ENCODE data around the gene ATG13. TPM values are rescaled to one million over a fixed set of nuclear protein-coding genes. Genes with fewer than 3 reads are reported as not detected.

Gene ATG13
- total RNA-seq, 2 experiments from 2014 or later = 46.4 to 53.2 TPM

DNA sequence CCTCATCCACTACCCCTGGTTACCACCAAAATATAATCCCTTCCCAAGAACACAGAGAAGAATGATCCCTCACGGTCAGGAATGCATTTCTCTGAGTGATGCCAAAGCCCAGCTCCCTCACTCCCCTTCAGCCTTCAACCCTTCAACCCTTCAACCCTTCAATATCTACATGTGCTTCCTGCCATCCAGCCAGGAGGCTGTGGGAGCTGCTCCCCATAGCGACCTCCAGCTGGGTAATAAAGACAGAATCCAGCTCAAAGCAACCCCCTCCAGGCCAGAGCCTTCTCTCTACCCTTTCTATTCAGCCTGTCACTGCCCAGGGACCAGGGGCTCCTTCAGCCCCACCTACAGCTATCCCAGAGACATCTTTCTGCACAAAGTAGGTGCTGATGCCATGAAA lies 80.4 kb downstream of the ATG13 start:
- H3K79me2 ChIP-seq (ENCODE audit: insufficient read depth, low read depth, low read length) = peaks cover 33% of the 10 kb centered on the region
- H3K27ac ChIP-seq (ENCODE audit: low read depth, low read length, poor library complexity, severe bottlenecking) = no peak overlapping the region
- no TSS peak for BruUV-seq (replicated peaks)
- intact Hi-C loops (cut with micrococcal nuclease; ENCODE audit: unreplicated experiment) = no loop called here
- POLR2A ChIA-PET = interaction anchor here (0.5 to 0.7 kb wide), 2 partner anchors 67 to 147 kb away, joined by 3 read pairs; no protein-coding TSS in a partner anchor
- H3K9me3 ChIP-seq (ENCODE audit: low read length) = no peaks in the 10 kb centered on the region
- no peak overlapping the region; the same call in 1 of the 2 replicates for H3K4me2 ChIP-seq (ENCODE audit: low read length)
- no peaks in the 10 kb centered on the region for H4K20me1 ChIP-seq (ENCODE audit: insufficient read depth, low read length)
- H3K9me2 ChIP-seq (ENCODE audit: insufficient read depth, low read length) = no peaks in the 10 kb centered on the region
- CTCF ChIA-PET (ENCODE audit: unreplicated experiment) = no interaction called here
- TF ChIP-seq, protein P1, sequence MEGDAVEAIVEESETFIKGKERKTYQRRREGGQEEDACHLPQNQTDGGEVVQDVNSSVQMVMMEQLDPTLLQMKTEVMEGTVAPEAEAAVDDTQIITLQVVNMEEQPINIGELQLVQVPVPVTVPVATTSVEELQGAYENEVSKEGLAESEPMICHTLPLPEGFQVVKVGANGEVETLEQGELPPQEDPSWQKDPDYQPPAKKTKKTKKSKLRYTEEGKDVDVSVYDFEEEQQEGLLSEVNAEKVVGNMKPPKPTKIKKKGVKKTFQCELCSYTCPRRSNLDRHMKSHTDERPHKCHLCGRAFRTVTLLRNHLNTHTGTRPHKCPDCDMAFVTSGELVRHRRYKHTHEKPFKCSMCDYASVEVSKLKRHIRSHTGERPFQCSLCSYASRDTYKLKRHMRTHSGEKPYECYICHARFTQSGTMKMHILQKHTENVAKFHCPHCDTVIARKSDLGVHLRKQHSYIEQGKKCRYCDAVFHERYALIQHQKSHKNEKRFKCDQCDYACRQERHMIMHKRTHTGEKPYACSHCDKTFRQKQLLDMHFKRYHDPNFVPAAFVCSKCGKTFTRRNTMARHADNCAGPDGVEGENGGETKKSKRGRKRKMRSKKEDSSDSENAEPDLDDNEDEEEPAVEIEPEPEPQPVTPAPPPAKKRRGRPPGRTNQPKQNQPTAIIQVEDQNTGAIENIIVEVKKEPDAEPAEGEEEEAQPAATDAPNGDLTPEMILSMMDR (conservative IDR thresholded peaks at IDR 0.05; ENCODE audit: low read length) = no peak
- TF ChIP-seq EZH2phosphoT487 (IDR thresholded peaks at IDR 0.05; ENCODE audit: borderline replicate concordance, low read depth, low read length) = no peak
- H3K4me3 ChIP-seq (ENCODE audit: low read depth, low read length, poor library complexity, severe bottlenecking) = no peak overlapping the region
- DNase-seq (ENCODE audit: low spot score) = no peak
- H2AFZ ChIP-seq (ENCODE audit: low read length) = no peak overlapping the region
- H3K4me1 ChIP-seq (ENCODE audit: insufficient read depth, low read length, poor library complexity, severe bottlenecking) = peaks cover 15% of the 10 kb centered on the region
- peaks cover 27% of the 10 kb centered on the region for H3K36me3 ChIP-seq (ENCODE audit: insufficient read depth, low read length)

- no peaks in the 10 kb centered on the region for H3K9me2 ChIP-seq (ENCODE audit: insufficient read depth, low read length)
- BruUV-seq (replicated peaks) = no TSS peak
- ChIA-PET POLR2A (interaction anchor here (0.5 to 1.6 kb wide), 4 partner anchors 15 to 1128 kb away, joined by 3 to 4 read pairs (median 4); no protein-coding TSS in a partner anchor), CTCF (ENCODE audit: unreplicated experiment) (no interaction called here)
- H3K36me3 ChIP-seq (ENCODE audit: insufficient read depth, low read length) = peaks cover 35% of the 10 kb centered on the region
- peaks cover 35% of the 10 kb centered on the region for H3K79me2 ChIP-seq (ENCODE audit: insufficient read depth, low read depth, low read length)
- peaks cover 19% of the 10 kb centered on the region for H3K4me1 ChIP-seq (ENCODE audit: insufficient read depth, low read length, poor library complexity, severe bottlenecking)
- no peaks in the 10 kb centered on the region for H4K20me1 ChIP-seq (ENCODE audit: insufficient read depth, low read length)
- H3K9me3 ChIP-seq (ENCODE audit: low read length) = no peaks in the 10 kb centered on the region
- no peak overlapping the region for H2AFZ ChIP-seq (ENCODE audit: low read length)
- no peak for DNase-seq (ENCODE audit: low spot score)
- intact Hi-C loops (cut with micrococcal nuclease; ENCODE audit: unreplicated experiment) = no loop called here
- H3K27ac ChIP-seq (ENCODE audit: low read depth, low read length, poor library complexity, severe bottlenecking) = no peak overlapping the region
- H3K4me3 ChIP-seq (ENCODE audit: low read depth, low read length, poor library complexity, severe bottlenecking) = no peak overlapping the region
- H3K4me2 ChIP-seq (ENCODE audit: low read length) = no peak overlapping the region
- TF ChIP-seq, protein P1 (conservative IDR thresholded peaks at IDR 0.05; ENCODE audit: low read length) = no peak
These were observed 81.2 kb downstream of the ATG13 start for GRCh38 chr11:46698597-46698996.

DNA sequence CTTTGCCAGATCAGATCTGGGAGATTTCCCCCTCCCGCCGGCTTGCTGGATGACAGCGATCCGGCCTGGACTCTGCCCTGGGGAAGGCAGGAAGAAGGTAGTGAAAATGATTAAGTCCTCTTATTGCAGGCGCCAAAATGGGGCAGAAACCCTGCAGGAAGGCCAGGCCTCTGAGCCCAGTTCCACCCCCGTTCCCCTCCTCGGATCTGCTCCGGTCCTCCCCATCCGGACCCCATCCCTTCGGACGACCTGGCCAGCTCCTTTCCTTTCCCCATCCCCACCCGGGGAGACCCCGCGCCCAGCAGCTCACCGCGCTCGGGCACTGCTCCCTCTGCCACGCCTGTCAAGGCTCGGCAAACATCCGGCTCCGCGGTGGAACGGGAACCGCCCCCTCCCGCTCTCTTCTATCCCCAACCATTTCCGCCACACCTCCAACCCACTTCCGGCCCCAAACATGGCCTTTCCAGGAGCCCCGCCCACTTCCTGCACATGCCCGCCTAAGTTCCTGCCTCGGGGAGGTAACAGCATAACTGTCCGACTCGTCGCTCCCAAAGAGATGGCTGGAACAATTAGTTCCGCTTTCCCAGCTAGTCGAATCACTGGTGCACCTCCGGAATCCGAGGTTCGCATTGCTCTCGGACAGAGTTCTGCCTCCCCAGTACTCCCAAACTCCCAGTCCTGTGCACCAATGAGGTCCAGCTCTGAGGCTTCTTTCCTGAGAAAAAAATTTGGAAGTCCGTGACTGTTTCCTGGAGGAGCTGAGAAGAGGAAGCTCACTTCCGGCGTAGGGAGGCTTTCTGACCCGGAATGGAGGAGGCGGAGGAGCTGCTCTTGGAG lies 83.1 kb downstream of the ATG13 start, which contains the start of the genes ARHGAP1 and ZNF408:
TSS of gene ARHGAP1 (minus strand) at position 379 of the 837 bp plus-strand sequence. CDS start 4,512 bp downstream, outside the sequence.
TSS of gene ZNF408 (plus strand) at position 791 of the 837 bp plus-strand sequence. CDS start at position 808, 17 bp downstream.
- intact Hi-C loops (cut with micrococcal nuclease; ENCODE audit: unreplicated experiment) = no loop called here
- BruUV-seq (replicated peaks) = no TSS peak

More for the DNA sequence above, 83.1 kb downstream of the ATG13 start, which contains the start of the genes ARHGAP1 and ZNF408:
- Histone ChIP-seq H3K9me2 (ENCODE audit: insufficient read depth, low read length) (no peaks in the 10 kb centered on the region), H3K4me3 (ENCODE audit: low read depth, low read length, poor library complexity, severe bottlenecking) (peak within 1 kb of the TSS; percentile 92), H3K4me1 (ENCODE audit: insufficient read depth, low read length, poor library complexity, severe bottlenecking) (peaks cover 19% of the 10 kb centered on the region), H3K4me2 (ENCODE audit: low read length) (peak within 1 kb of the TSS; percentile 92), H3K27ac (ENCODE audit: low read depth, low read length, poor library complexity, severe bottlenecking) (peak within 1 kb of the TSS; percentile 59), H2AFZ (ENCODE audit: low read length) (peak within 1 kb of the TSS; percentile 63), H3K36me3 (ENCODE audit: insufficient read depth, low read length) (peaks cover 37% of the 10 kb centered on the region), H3K9me3 (ENCODE audit: low read length) (no peaks in the 10 kb centered on the region), H4K20me1 (ENCODE audit: insufficient read depth, low read length) (no peaks in the 10 kb centered on the region), H3K79me2 (ENCODE audit: insufficient read depth, low read depth, low read length) (peaks cover 35% of the 10 kb centered on the region)
- ChIA-PET POLR2A (interaction anchor here (0.6 to 1.6 kb wide), 10 partner anchors 11 to 839 kb away, joined by 3 to 11 read pairs (median 4); partner anchors contain the start of genes ATG13 and HARBI1), CTCF (ENCODE audit: unreplicated experiment) (interaction anchor here (1.2 kb wide), 1 partner anchor 452 kb away, joined by 4 read pairs; no protein-coding TSS in a partner anchor)
- peak; percentile 99 for DNase-seq (ENCODE audit: low spot score)
- no peak for TF ChIP-seq EZH2phosphoT487 (IDR thresholded peaks at IDR 0.05; ENCODE audit: borderline replicate concordance, low read depth, low read length)
- TF ChIP-seq, protein P1 (conservative IDR thresholded peaks at IDR 0.05; ENCODE audit: low read length) = no peak
